Articular chondrocyte of knee joint (primary cell): ENCODE measurements around the gene TMOD2. TPM values are rescaled to one million over a fixed set of nuclear protein-coding genes. Genes with fewer than 3 reads are reported as not detected.

Experiments used
- small RNA-seq: library from RNA; depleted of rRNA; stranded (forward); fragments of <200 nt; gene quantifications from one replicate; pipeline ENCODE3, GENCODE V24; 2012
- total RNA-seq: library from RNA; depleted of rRNA; stranded (reverse); fragments of >200 nt; gene quantifications from 2 replicates; pipeline ENCODE4 v1.2.3, GENCODE V29; 2012

Gene TMOD2
- 6.9 and 9.3 TPM in 2 replicates for total RNA-seq

DNA sequence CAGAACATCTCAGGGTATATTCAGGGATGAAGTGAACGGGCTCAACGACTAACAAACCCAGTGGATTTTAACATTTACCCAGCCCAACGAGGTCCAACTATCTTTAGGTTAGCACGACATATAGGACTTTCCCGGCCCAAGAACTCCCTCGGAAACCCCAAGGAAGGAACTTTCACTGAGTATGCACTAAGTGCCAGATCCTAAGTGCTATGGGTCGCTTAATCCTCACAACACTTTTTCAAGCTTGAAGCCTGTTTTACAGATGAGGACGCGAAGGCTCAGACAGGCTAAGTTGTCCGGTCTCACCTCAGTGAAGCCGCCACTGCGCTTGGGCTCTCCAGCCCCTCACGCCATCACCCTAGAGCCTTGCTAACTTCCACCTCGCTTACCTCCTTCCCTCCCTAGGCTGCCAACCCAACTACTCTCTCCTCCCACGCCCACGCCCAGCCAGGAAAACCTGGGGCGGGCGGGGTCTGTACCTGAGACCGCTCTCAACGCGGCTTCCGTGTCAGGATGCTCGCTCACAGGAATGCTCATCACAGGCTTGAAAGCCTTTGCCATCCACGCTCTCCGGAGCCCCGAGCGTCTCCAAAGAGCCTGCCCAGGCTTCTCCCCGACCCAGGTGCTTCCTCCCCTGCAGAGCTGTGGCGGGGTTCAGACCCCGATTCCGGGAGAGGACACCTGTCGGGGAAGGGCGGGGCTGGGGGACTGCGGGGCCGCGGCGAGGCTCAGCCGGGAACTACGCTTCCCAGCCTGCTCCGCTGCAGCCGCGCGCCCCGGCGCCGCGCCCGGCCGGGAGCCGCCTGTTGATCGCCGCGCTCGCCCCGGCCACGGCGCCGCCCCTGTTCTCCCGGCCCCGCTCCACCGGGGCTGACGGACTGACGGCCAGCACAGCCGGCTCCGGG lies at the start of gene TMOD2:
Gene TMOD2 (plus strand): TSS at position 806 of the 905 bp plus-strand sequence. CDS start 14,845 bp downstream, outside the sequence.

DNA sequence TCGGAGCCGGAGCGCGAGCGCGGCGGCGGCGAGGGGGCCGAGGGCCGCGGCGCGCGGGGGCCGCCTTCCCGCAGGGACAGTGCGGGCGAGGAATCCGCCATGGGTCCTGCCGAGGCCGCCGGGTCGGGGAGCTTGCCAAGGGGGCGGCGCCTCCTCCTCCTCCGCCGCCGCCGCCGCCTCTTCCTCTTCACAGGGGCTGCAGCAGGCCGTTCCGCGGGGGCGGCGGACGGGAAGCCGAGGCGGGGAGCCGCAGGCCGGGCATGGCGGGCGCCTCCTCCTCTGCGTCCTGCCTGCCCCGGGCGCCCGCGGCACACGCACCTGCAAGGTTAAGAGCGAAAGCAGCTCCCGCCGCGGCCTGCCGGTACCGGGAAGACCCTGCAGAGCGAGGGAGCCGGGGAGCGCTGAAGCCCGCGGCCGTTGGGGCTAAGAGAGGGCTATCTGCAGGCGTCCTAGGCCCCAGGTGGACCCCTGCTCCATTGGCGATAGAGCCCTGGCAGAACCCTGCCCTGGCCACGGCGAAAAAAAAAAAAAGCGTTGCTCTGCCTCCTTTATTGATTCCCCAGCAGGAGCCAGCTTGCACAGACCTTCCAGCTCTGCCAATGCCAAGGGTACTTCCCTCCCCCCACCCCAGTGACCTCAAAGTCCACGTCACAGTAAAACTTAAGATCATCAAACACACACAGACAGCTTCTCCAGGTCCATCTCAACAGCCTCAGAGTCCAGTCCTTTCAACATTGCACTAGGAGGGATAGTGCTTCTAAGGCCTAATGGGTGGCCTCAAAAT lies 13.7 kb upstream of the TMOD2 start, which contains the start of gene LYSMD2:
Gene LYSMD2 (minus strand): TSS at position 134 of the 784 bp plus-strand sequence. CDS start 33 bp downstream, at position 101.

DNA sequence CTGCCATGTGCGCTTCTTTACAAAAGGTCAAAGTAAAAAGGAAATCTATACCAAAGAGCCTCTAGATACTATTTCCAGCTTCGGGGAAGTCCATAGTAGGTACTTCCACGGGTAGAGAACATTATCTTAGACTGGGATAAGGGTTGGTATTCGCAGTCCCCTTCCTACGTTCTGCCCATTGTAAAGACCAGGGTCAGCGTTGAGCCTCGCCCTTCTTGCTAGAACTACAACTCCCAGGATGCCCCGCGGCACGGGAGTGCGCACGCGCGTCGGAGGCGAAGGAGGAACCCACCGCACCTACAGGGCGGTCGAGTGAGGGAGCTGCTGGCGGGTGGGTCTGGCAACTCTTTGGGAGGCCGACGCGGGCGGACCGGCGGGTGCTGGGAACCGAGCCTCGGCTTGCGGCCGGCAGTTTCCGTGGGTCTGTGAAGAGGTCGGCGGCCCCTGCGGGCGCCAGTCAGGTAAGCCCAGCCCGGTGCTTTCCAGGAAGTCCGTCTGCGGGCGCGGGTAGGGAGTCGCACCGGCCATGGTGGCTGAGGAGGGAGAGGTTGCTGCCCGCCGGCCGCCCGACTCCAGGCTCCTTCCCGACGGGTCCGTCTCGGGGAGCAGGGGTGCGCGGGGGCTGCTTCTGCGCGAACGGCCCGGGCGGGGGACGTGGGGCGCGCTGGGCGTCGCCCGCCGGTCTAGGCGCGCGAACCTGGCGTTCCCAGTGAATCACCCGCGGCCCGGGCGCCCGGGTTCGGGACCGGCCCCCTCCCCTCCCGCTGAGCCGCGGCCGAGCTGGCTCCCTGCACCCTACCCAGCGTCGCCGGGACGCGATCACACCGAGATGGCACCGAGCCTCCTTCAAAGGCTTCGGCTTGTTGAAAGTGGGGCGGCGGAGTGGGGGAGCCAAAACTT lies 78.2 kb downstream of the TMOD2 start, which contains the start of gene TMOD3:
Gene TMOD3 (plus strand): TSS at position 278 of the 900 bp plus-strand sequence. CDS start 33,232 bp downstream, outside the sequence.

Small RNAs within 50 kb of the gene (small RNA-seq; reads per million reads assigned to genes)
- gene AC090971.5 (not detected), gene RF00017 (not detected)

Other genes starting within 250 kb of the TMOD2 start
- 38.5 and 46.7 TPM in 2 replicates for gene DMXL2, start 128.8 kb upstream of the TMOD2 start, total RNA-seq
- under 0.01 TPM in 1 of 2 replicates, not detected in the other for gene SCG3, start 70.1 kb upstream of the TMOD2 start, total RNA-seq
- 4.8 and 5.4 TPM in 2 replicates for gene LYSMD2, start 13.9 kb upstream of the TMOD2 start, total RNA-seq
- 56.2 and 65.0 TPM in 2 replicates for gene TMOD3, start 78.1 kb downstream of the TMOD2 start, total RNA-seq
- 17.9 and 24.5 TPM in 2 replicates for gene LEO1, start 220.2 kb downstream of the TMOD2 start, total RNA-seq